Skeletal muscle satellite cell (primary cell): ENCODE data around the gene PROS1.
A peak's percentile ranks its signal among the peaks of the same experiment; 100 is the strongest.

ENCODE experiments used
- H3K27me3 ChIP-seq: 2 replicates; pipeline ENCODE4 v1.7.0; 2013; ENCODE audit warnings: low read length; ENCODE audit not compliant: control insufficient read depth, insufficient read depth
- H3K36me3 ChIP-seq: 2 replicates; pipeline ENCODE4 v1.7.0; 2013; ENCODE audit warnings: mild to moderate bottlenecking, control low read depth, low read length; ENCODE audit not compliant: insufficient read depth
- H3K4me1 ChIP-seq: 2 replicates; pipeline ENCODE4 v1.7.0; 2013; ENCODE audit warnings: low read length; ENCODE audit not compliant: control insufficient read depth, insufficient read depth
- H3K4me2 ChIP-seq: 2 replicates; pipeline ENCODE4 v1.7.0; 2013; ENCODE audit warnings: mild to moderate bottlenecking, low read length
- H3K4me3 ChIP-seq: 2 replicates; pipeline ENCODE4 v1.7.0; 2013; ENCODE audit warnings: low read length
- H3K9ac ChIP-seq: 2 replicates; pipeline ENCODE4 v1.7.0; 2013; ENCODE audit warnings: mild to moderate bottlenecking, low read depth, low read length, moderate library complexity
- H3K9me3 ChIP-seq: replicated peaks from 2 replicates; pipeline ENCODE4 v1.7.0; 2013; ENCODE audit warnings: mild to moderate bottlenecking, control low read depth, low read length

The PROS1 gene

DNA sequence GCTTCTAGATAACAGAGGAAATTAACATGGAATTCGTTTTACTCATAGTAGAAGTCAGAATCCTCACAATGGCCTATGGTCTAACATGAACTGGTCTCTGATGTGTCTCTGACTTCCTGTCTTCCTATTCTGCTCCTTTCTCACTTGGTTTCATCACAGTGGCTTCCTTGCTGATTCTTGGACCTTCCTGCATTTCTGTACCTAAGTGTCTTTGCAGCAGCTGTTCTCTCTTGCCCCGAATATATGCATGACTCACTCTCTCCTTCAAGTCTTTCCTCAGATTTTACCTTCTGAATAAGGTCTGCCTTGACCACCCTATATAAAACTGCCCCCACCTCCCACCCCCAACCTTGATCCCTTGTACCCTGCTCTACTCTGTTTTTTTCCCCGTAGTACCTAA lies 20.4 kb upstream of the PROS1 start:
- H3K4me1 ChIP-seq, result peaks cover 4% of the 10 kb centered on the region
- H3K9ac ChIP-seq, result no peak overlapping the region
- H3K9me3 ChIP-seq, result no peaks in the 10 kb centered on the region
- no peaks in the 10 kb centered on the region for H3K27me3 ChIP-seq
- no peak overlapping the region for H3K4me3 ChIP-seq
- H3K36me3 ChIP-seq, result no peaks in the 10 kb centered on the region
- no peak overlapping the region for H3K4me2 ChIP-seq

DNA sequence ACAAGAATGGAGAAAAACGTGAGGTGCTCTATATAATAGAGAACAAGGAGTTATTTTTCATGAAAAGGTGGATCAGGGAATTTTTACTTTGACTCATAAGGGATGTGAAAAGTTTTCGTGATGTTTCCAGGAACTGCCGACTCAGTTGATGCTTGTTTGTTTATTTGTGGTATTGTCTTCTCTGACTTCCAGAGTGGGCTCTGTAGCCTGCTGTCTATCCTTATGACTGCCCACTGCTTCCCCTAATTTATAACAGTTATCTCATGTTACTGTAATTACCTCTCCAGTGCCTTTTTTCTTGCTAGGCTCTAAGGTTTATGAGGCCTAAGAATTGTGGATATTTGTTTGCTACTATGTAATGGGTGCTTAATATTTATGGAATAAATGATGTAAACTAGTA lies 18.5 kb upstream of the PROS1 start:
- Histone ChIP-seq H3K4me2 (no peak overlapping the region), H3K4me3 (no peak overlapping the region), H3K27me3 (no peaks in the 10 kb centered on the region), H3K36me3 (no peaks in the 10 kb centered on the region), H3K9me3 (no peaks in the 10 kb centered on the region), H3K9ac (no peak overlapping the region), H3K4me1 (peaks cover 19% of the 10 kb centered on the region)

DNA sequence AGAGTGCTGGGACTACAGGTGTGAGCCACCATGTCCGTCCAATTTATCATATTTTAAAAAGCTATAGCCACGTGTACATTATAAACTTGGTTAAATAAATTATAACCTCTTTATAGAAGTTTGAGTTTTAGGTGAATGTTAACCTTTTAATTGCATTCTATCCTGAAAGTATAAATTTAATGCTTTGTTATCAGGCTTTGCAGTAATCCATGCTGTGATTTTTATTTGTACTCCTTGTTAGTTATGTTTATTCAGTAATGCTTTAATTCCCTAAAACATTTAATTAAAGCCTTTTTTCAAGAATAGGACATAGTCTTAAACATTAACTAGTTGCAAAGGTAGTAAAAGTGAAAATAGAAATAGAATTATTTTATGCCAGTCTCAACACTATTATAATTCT lies 17.9 kb upstream of the PROS1 start:
- H3K9me3 ChIP-seq, result no peaks in the 10 kb centered on the region
- no peaks in the 10 kb centered on the region for H3K36me3 ChIP-seq
- no peak overlapping the region for H3K9ac ChIP-seq
- H3K4me1 ChIP-seq, result peaks cover 19% of the 10 kb centered on the region
- H3K27me3 ChIP-seq, result no peaks in the 10 kb centered on the region
- H3K4me3 ChIP-seq, result no peak overlapping the region
- no peak overlapping the region for H3K4me2 ChIP-seq

GRCh38 chr3:93989241-93989640 lies 15.5 kb upstream of the PROS1 start:
- Histone ChIP-seq H3K36me3 (no peaks in the 10 kb centered on the region), H3K4me3 (no peak overlapping the region), H3K4me1 (peaks cover 19% of the 10 kb centered on the region), H3K9ac (no peak overlapping the region), H3K27me3 (no peaks in the 10 kb centered on the region), H3K4me2 (no peak overlapping the region), H3K9me3 (no peaks in the 10 kb centered on the region)

- Histone ChIP-seq H3K27me3 (no peaks in the 10 kb centered on the region), H3K4me1 (peaks cover 15% of the 10 kb centered on the region), H3K36me3 (no peaks in the 10 kb centered on the region), H3K4me3 (no peak overlapping the region), H3K9me3 (no peaks in the 10 kb centered on the region), H3K4me2 (peak overlapping the region; percentile 44), H3K9ac (no peak overlapping the region)
Observed at GRCh38 chr3:93988764-93989163, 15.1 kb upstream of the PROS1 start.

DNA sequence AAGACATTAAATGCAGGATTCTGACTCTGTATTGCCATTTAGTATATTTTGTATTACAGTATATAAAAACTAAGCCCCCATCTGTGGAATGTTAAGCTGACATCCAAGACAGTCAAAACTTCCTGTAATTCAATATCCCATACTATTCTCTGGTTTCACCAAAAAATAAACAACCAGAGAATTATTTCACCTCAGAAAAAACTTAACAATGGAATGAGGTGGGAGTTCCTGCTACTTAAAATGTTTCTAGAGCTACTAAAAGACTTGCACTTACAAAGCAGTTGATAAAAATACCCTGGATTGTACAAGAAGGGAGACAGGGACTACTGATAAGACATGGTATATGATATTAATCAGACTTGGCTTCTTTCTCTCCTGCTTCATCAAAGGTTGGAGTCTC lies 14.6 kb upstream of the PROS1 start:
- H3K36me3 ChIP-seq, result no peaks in the 10 kb centered on the region
- H3K4me1 ChIP-seq, result peaks cover 15% of the 10 kb centered on the region
- H3K27me3 ChIP-seq, result no peaks in the 10 kb centered on the region
- H3K9ac ChIP-seq, result no peak overlapping the region
- H3K4me2 ChIP-seq, result peak overlapping the region; percentile 44
- no peak overlapping the region for H3K4me3 ChIP-seq
- H3K9me3 ChIP-seq, result no peaks in the 10 kb centered on the region

GRCh38 chr3:93984618-93985017 lies 10.9 kb upstream of the PROS1 start:
- H3K9ac ChIP-seq, result no peak overlapping the region
- no peaks in the 10 kb centered on the region for H3K27me3 ChIP-seq
- no peaks in the 10 kb centered on the region for H3K9me3 ChIP-seq
- no peak overlapping the region for H3K4me3 ChIP-seq
- peaks cover 27% of the 10 kb centered on the region for H3K4me1 ChIP-seq
- no peaks in the 10 kb centered on the region for H3K36me3 ChIP-seq
- no peak overlapping the region for H3K4me2 ChIP-seq

DNA sequence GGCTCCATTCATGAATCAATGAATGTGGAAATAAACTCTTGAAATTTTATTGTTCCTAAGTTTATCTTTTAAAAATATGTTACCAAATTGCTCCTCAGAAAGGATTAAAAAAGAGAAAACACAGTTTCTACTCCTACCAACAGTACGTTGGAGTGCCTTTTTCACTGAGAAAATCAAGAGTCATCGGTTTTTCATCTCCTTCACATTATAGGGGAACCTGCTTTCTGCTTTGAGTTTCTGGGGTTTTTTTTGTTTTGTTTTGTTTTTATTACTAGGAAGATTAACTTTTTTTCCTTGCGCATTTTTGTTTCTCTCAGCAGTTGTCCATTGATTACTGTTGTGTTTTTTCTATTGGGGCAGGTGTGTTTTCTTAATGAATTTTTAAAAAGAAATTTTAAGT lies 9.7 kb upstream of the PROS1 start:
- H3K4me1 ChIP-seq, result peaks cover 25% of the 10 kb centered on the region
- H3K36me3 ChIP-seq, result no peaks in the 10 kb centered on the region
- no peaks in the 10 kb centered on the region for H3K9me3 ChIP-seq
- H3K9ac ChIP-seq, result no peak overlapping the region
- no peak overlapping the region for H3K4me3 ChIP-seq
- no peak overlapping the region for H3K4me2 ChIP-seq
- no peaks in the 10 kb centered on the region for H3K27me3 ChIP-seq

DNA sequence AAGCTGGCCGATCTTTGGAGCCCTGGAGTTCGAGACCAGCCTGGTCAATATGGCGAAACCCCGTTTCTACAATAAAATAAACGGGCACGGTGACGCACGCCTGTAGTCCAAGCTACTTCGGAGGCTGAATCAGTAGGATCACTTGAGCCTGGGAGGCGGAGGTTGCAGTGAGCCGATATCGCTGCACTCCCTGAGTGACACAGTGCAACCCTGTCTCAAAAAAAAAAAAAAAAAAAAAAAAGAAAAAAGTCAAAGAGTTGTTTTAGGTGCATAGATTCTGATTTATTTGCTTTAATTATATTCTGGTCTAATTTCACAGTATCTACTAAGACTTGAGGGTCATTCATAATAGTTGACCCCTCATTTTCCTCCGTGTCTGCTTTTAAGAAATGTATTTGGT lies 8.0 kb upstream of the PROS1 start:
- Histone ChIP-seq H3K4me3 (no peak overlapping the region), H3K9me3 (no peaks in the 10 kb centered on the region), H3K4me2 (peak overlapping the region; percentile 86), H3K9ac (no peak overlapping the region), H3K36me3 (no peaks in the 10 kb centered on the region), H3K27me3 (no peaks in the 10 kb centered on the region), H3K4me1 (peaks cover 15% of the 10 kb centered on the region)

GRCh38 chr3:93979850-93980676 lies 6.4 kb upstream of the PROS1 start, which contains the start of gene ARL13B:
TSS of gene ARL13B (plus strand) at chr3:93980155. CDS start at chr3:93980424, 269 bp downstream.
- Histone ChIP-seq H3K4me3 (peak within 1 kb of the TSS; percentile 81), H3K4me2 (peak within 1 kb of the TSS; percentile 86)

GRCh38 chr3:93969997-93970396 lies 3.7 kb downstream of the PROS1 start:
- Histone ChIP-seq H3K27me3 (no peaks in the 10 kb centered on the region), H3K4me3 (no peak overlapping the region), H3K9ac (no peak overlapping the region), H3K9me3 (no peaks in the 10 kb centered on the region), H3K4me2 (no peak overlapping the region), H3K36me3 (peaks cover 4% of the 10 kb centered on the region), H3K4me1 (peaks cover 17% of the 10 kb centered on the region)

More at GRCh38 chr3:93979850-93980676, 6.4 kb upstream of the PROS1 start, which contains the start of gene ARL13B:
- Histone ChIP-seq H3K27me3 (no peaks in the 10 kb centered on the region), H3K36me3 (no peaks in the 10 kb centered on the region), H3K9ac (peak within 1 kb of the TSS; percentile 84), H3K9me3 (no peaks in the 10 kb centered on the region), H3K4me1 (peaks cover 15% of the 10 kb centered on the region)

DNA sequence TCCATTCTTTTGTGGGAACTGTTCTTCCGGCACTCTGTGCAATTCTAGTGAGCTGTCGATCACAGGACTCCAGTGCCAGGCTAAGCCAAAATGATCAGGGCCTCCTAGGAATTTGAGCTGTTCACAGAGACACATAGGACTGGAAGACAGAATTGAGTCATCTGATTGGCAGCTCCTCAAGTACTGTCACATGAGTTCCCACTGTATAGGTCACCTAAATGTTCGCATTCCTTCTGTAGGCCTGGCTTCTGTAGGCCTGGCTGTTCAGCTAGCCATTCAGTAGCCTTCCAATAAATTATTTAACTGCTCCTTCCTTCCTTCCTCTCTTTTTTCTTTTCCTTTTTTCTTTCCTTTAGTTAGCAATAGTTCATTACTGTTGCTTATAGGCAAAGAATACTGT lies 4.3 kb downstream of the PROS1 start:
- no peaks in the 10 kb centered on the region for H3K9me3 ChIP-seq
- peaks cover 4% of the 10 kb centered on the region for H3K36me3 ChIP-seq
- no peak overlapping the region for H3K9ac ChIP-seq
- peaks cover 17% of the 10 kb centered on the region for H3K4me1 ChIP-seq
- H3K27me3 ChIP-seq, result no peaks in the 10 kb centered on the region
- H3K4me3 ChIP-seq, result no peak overlapping the region
- H3K4me2 ChIP-seq, result no peak overlapping the region
